Duodenal mucosa (tissue), 2 donors: ENCODE measurements around the gene OR4F6.
"Not testable (repeated sequence)": the region's sequence is repeated elsewhere in the genome, so short reads cannot be mapped to it uniquely, and the experiment has no call there.

Source experiments
- H3K27ac ChIP-seq: one replicate; pipeline ENCODE4 v1.7.0; 2013; ENCODE audit warnings: low read depth, low read length
- H3K27me3 ChIP-seq, 2 donors: one replicate each; pipeline ENCODE4 v1.7.0; 2013; ENCODE audit warnings: low read length in 2 of 2, control low read depth in 1 of 2; ENCODE audit not compliant: insufficient read depth in 2 of 2, control insufficient read depth in 1 of 2
- H3K36me3 ChIP-seq, 2 donors: one replicate each; pipeline ENCODE4 v1.7.0; 2013; ENCODE audit warnings: low read length in 2 of 2, control low read depth in 1 of 2; ENCODE audit not compliant: insufficient read depth in 2 of 2, control insufficient read depth in 1 of 2
- H3K4me1 ChIP-seq, 2 donors: one replicate each; pipeline ENCODE4 v1.7.0; 2013; ENCODE audit warnings: low read length in 2 of 2, control low read depth in 1 of 2; ENCODE audit not compliant: insufficient read depth in 2 of 2, control insufficient read depth in 1 of 2
- H3K4me3 ChIP-seq, 2 donors: one replicate each; pipeline ENCODE4 v1.7.0; 2013; ENCODE audit warnings: low read length in 2 of 2, low read depth in 1 of 2
- H3K9ac ChIP-seq, 2 donors: one replicate each; pipeline ENCODE4 v1.7.0; 2013; ENCODE audit warnings: low read length in 2 of 2, low read depth in 1 of 2
- H3K9me3 ChIP-seq, 2 donors: one replicate each; pipeline ENCODE4 v1.7.0; 2013; ENCODE audit warnings: low read length in 2 of 2, control low read depth in 1 of 2; ENCODE audit not compliant: control insufficient read depth in 1 of 2

Gene OR4F6, protein sequence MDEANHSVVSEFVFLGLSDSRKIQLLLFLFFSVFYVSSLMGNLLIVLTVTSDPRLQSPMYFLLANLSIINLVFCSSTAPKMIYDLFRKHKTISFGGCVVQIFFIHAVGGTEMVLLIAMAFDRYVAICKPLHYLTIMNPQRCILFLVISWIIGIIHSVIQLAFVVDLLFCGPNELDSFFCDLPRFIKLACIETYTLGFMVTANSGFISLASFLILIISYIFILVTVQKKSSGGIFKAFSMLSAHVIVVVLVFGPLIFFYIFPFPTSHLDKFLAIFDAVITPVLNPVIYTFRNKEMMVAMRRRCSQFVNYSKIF

DNA sequence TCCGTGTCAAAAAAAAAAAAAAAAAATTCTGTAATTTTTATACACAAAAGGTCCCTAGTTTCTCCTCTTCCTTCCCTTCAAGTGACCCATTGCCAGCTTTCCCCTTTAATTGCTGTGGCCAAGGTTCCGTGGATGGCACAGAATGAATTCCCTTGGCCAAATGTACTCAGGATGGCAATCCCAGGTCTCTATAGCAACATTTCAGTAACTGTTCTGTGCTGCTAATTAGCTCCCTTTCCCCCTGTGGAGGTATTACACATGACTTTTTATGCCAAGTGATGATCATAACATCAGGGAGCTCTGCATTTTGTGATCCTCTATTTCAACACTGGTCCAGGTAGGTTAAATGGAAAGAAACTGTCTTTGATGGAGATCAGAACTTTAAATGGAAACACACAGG lies at the start of gene OR4F6:
OR4F6 (plus strand) TSS at position 301 of the 400 bp plus-strand sequence. CDS start 2,211 bp downstream, outside the sequence.
- Histone ChIP-seq H3K4me1 (no peaks in the 10 kb centered on the region), H3K27me3 (peaks cover 0 to 3% of the 10 kb centered on the region in 2 donors), H3K4me3 (no peak within 1 kb of the TSS), H3K27ac (no peak within 1 kb of the TSS), H3K9ac (no peak within 1 kb of the TSS), H3K9me3 (no peaks in the 10 kb centered on the region), H3K36me3 (no peaks in the 10 kb centered on the region)

GRCh38 chr15:101764669-101765339 lies 38.5 kb upstream of the OR4F6 start:
- H3K36me3 ChIP-seq, H3K9ac ChIP-seq, H3K4me1 ChIP-seq, H3K9me3 ChIP-seq, H3K4me3 ChIP-seq, H3K27ac ChIP-seq, H3K27me3 ChIP-seq: not testable (repeated sequence)

DNA sequence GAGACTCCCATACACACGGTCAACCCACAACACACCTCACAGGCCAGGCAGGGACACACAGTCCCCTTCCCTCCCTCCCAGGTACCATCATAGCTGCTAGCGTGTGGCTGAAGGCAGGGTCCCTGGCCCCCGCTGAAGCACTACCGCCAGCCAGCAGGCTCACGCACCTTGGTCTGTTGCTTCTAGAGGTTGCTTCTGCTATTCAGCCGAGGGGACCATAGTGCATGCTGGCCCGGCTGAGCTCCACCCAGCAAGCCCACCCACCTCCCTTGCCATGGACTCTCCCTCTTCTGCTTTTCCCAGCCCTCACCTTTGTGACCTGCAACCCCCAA lies 38.0 kb upstream of the OR4F6 start:
- H3K36me3 ChIP-seq, H3K4me1 ChIP-seq, H3K9me3 ChIP-seq, H3K4me3 ChIP-seq, H3K9ac ChIP-seq, H3K27me3 ChIP-seq, H3K27ac ChIP-seq: not testable (repeated sequence)

GRCh38 chr15:101765772-101766456 lies 37.4 kb upstream of the OR4F6 start:
- H3K27me3 ChIP-seq = no peaks in the 10 kb centered on the region
- no peaks in the 10 kb centered on the region for H3K9me3 ChIP-seq
- H3K9ac ChIP-seq = no peak overlapping the region
- H3K4me3 ChIP-seq = no peak overlapping the region
- H3K4me1 ChIP-seq = no peaks in the 10 kb centered on the region
- no peak overlapping the region for H3K27ac ChIP-seq
- H3K36me3 ChIP-seq = no peaks in the 10 kb centered on the region

DNA sequence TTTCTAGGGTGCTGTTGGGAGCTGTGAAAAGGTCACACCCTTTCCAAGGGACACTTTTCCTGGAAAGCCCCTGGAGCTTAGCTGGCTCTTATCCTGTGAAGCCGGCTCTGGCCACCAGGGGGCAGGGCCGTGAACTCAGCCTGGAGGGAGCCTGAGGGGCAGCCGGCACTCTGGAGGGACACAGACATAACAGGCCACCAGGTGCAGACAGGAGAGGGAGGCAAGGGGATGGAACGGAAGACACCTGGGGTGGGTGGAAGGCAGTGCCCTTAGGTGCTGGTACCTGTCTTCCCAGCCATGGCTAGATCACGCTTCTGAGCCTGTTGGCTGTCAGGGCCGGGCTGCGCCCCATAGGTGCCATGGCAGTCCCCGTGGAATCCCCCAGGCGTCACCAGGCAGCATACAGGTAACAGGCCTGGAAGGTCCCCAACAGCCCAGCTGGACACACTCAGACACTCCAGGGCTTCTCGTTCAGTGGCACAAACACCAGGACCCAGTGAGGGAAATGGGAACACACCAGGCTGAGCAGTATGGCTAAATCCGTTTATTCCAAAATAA lies 36.1 kb upstream of the OR4F6 start:
- H3K36me3 ChIP-seq, H3K27ac ChIP-seq, H3K9ac ChIP-seq, H3K4me3 ChIP-seq, H3K4me1 ChIP-seq, H3K9me3 ChIP-seq, H3K27me3 ChIP-seq: not testable (repeated sequence)

- H3K27ac ChIP-seq = no peak overlapping the region
- no peak overlapping the region for H3K9ac ChIP-seq
Measured at GRCh38 chr15:101772921-101773320, 30.4 kb upstream of the OR4F6 start.

GRCh38 chr15:101773496-101774100 lies 29.7 kb upstream of the OR4F6 start:
- H3K9me3 ChIP-seq = no peaks in the 10 kb centered on the region
- no peak overlapping the region for H3K4me3 ChIP-seq
- H3K27ac ChIP-seq = no peak overlapping the region
- H3K36me3 ChIP-seq = no peaks in the 10 kb centered on the region
- H3K4me1 ChIP-seq = no peaks in the 10 kb centered on the region
- H3K9ac ChIP-seq = no peak overlapping the region
- H3K27me3 ChIP-seq = no peaks in the 10 kb centered on the region

More at GRCh38 chr15:101772921-101773320, 30.4 kb upstream of the OR4F6 start:
- no peaks in the 10 kb centered on the region for H3K36me3 ChIP-seq
- no peak overlapping the region for H3K4me3 ChIP-seq
- no peaks in the 10 kb centered on the region for H3K4me1 ChIP-seq
- no peaks in the 10 kb centered on the region for H3K27me3 ChIP-seq
- H3K9me3 ChIP-seq = no peaks in the 10 kb centered on the region

DNA sequence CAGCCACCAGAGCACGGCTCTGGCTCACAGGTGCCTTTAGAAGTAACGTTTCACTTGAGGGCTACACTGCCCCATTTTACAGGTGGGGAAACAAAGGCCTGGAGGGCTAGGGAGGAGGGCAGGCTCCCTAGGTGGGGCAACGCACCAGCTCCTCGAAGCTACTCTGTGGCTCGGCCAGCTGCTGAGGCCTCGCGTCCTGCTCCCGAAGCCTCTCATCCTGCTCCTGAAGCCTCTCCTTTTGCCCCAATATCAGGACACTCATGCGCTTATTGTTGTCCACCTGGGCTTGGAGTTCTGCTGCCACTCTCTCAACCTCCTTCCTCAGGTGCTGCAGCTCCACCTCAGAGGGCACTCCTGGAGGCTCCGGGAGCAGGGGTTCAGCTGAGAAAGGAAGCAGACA lies 28.2 kb upstream of the OR4F6 start:
- Histone ChIP-seq H3K4me1 (no peaks in the 10 kb centered on the region), H3K27ac (no peak overlapping the region), H3K27me3 (no peaks in the 10 kb centered on the region), H3K4me3 (no peak overlapping the region), H3K9me3 (no peaks in the 10 kb centered on the region), H3K9ac (no peak overlapping the region), H3K36me3 (no peaks in the 10 kb centered on the region)

DNA sequence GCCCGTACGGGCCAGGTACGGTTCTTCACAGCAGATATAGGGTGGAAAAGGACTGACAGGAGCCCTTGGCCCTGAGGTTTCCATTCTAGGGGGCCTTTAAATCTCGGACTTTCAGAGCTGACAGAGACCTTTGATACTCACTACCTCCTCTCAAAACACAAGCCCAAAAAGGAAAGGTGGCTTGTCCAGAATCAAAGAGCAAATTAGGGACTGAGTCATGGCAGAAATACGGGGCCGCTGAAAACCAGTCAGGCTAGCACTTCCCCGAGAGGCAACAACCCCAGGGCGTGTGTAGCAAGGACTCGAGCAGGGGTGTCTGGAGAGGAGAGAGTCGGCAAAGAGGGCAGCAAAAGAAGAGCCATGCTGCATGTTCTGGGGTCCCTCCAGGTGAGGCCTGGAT lies 24.7 kb upstream of the OR4F6 start:
- H3K36me3 ChIP-seq, H3K9me3 ChIP-seq, H3K4me1 ChIP-seq, H3K27me3 ChIP-seq, H3K9ac ChIP-seq, H3K27ac ChIP-seq, H3K4me3 ChIP-seq: not testable (repeated sequence)

- not testable (repeated sequence) for H3K9me3 ChIP-seq, H3K27me3 ChIP-seq, H3K36me3 ChIP-seq, H3K9ac ChIP-seq, H3K4me1 ChIP-seq, H3K27ac ChIP-seq, H3K4me3 ChIP-seq
Measured at GRCh38 chr15:101780225-101780624, 23.1 kb upstream of the OR4F6 start.
